ENCODE data around the gene RACGAP1. TPM values are rescaled to one million over a fixed set of nuclear protein-coding genes. Genes with fewer than 3 reads are reported as not detected.

RACGAP1 gene
- polyA plus RNA-seq, 1 donor from 2014 or later, result 18.3 TPM

GRCh38 chr12:49944718-49945117 is 80.6 kb downstream of the RACGAP1 start:
- H3K36me3 ChIP-seq (ENCODE audit: insufficient read depth, low read length), result no peaks in the 10 kb centered on the region
- H3K27ac ChIP-seq (ENCODE audit: low read length), result no peak overlapping the region
- no peak overlapping the region for H3K4me2 ChIP-seq (ENCODE audit: low read length)
- no peaks in the 10 kb centered on the region for H3K9me3 ChIP-seq (ENCODE audit: low read length)
- no peaks in the 10 kb centered on the region for H3F3A ChIP-seq (ENCODE audit: insufficient read depth, low read length, poor library complexity, severe bottlenecking)
- TF ChIP-seq MXI1 (conservative IDR thresholded peaks at IDR 0.05; ENCODE audit: poor library complexity, severe bottlenecking) (no peak), SMC3 (conservative IDR thresholded peaks at IDR 0.05; ENCODE audit: poor library complexity) (no peak), EZH2 (IDR thresholded peaks at IDR 0.05; ENCODE audit: borderline replicate concordance, insufficient read depth, low read length, poor library complexity, severe bottlenecking) (no peak), POLR2AphosphoS5 (IDR thresholded peaks at IDR 0.05) (no peak), REST (IDR thresholded peaks at IDR 0.05; ENCODE audit: borderline replicate concordance) (no peak), TAF1 (IDR thresholded peaks at IDR 0.05; ENCODE audit: low read depth) (no peak), RAD21 (conservative IDR thresholded peaks at IDR 0.05) (no peak), CTCF (IDR thresholded peaks at IDR 0.05; ENCODE audit: poor library complexity, severe bottlenecking) (no peak), EP300 (conservative IDR thresholded peaks at IDR 0.05; ENCODE audit: poor library complexity, severe bottlenecking) (no peak)
- no peaks in the 10 kb centered on the region for H4K20me1 ChIP-seq (ENCODE audit: insufficient read depth)
- no peaks in the 10 kb centered on the region for H3K79me2 ChIP-seq (replicated peaks; ENCODE audit: insufficient read depth, low read length)
- no peak overlapping the region for H3K4me3 ChIP-seq (ENCODE audit: low read length)
- no peaks in the 10 kb centered on the region for H3K27me3 ChIP-seq (ENCODE audit: insufficient read depth, low read depth, low read length)
- no peak overlapping the region for H2AFZ ChIP-seq (ENCODE audit: low read depth, low read length)
- H3K9ac ChIP-seq (ENCODE audit: low read length), result no peak overlapping the region
- no peaks in the 10 kb centered on the region for H3K9me2 ChIP-seq (ENCODE audit: insufficient read depth, low read length)

GRCh38 chr12:49944046-49944445 is 81.2 kb downstream of the RACGAP1 start:
- no peaks in the 10 kb centered on the region for H4K20me1 ChIP-seq (ENCODE audit: insufficient read depth)
- no peak overlapping the region for H2AFZ ChIP-seq (ENCODE audit: low read depth, low read length)
- H3K4me3 ChIP-seq (ENCODE audit: low read length), result no peak overlapping the region
- no peak for TF ChIP-seq TAF1 (IDR thresholded peaks at IDR 0.05; ENCODE audit: low read depth)
- no peak for TF ChIP-seq REST (IDR thresholded peaks at IDR 0.05; ENCODE audit: borderline replicate concordance)
- TF ChIP-seq EP300 (conservative IDR thresholded peaks at IDR 0.05; ENCODE audit: poor library complexity, severe bottlenecking), result no peak
- TF ChIP-seq SMC3 (conservative IDR thresholded peaks at IDR 0.05; ENCODE audit: poor library complexity), result no peak
- no peak for TF ChIP-seq CTCF (IDR thresholded peaks at IDR 0.05; ENCODE audit: poor library complexity, severe bottlenecking)
- TF ChIP-seq RAD21 (conservative IDR thresholded peaks at IDR 0.05), result no peak
- TF ChIP-seq MXI1 (conservative IDR thresholded peaks at IDR 0.05; ENCODE audit: poor library complexity, severe bottlenecking), result no peak
- no peak for TF ChIP-seq EZH2 (IDR thresholded peaks at IDR 0.05; ENCODE audit: borderline replicate concordance, insufficient read depth, low read length, poor library complexity, severe bottlenecking)
- no peak for TF ChIP-seq POLR2AphosphoS5 (IDR thresholded peaks at IDR 0.05)
- H3K79me2 ChIP-seq (replicated peaks; ENCODE audit: insufficient read depth, low read length), result no peaks in the 10 kb centered on the region
- H3K9ac ChIP-seq (ENCODE audit: low read length), result no peak overlapping the region
- no peaks in the 10 kb centered on the region for H3K9me2 ChIP-seq (ENCODE audit: insufficient read depth, low read length)
- no peak overlapping the region for H3K27ac ChIP-seq (ENCODE audit: low read length)
- no peaks in the 10 kb centered on the region for H3K36me3 ChIP-seq (ENCODE audit: insufficient read depth, low read length)
- H3F3A ChIP-seq (ENCODE audit: insufficient read depth, low read length, poor library complexity, severe bottlenecking), result no peaks in the 10 kb centered on the region
- no peak overlapping the region for H3K4me2 ChIP-seq (ENCODE audit: low read length)
- H3K9me3 ChIP-seq (ENCODE audit: low read length), result no peaks in the 10 kb centered on the region
- H3K27me3 ChIP-seq (ENCODE audit: insufficient read depth, low read depth, low read length), result no peaks in the 10 kb centered on the region

Measured in neural cell (in vitro differentiated cells).